Activated B cell treated with CpG ODN at 0.5 μM for 24 hours (primary cell): ENCODE data around the gene PI4KA. TPM values are rescaled to one million over a fixed set of nuclear protein-coding genes. Genes with fewer than 3 reads are reported as not detected.

Experiments
- ATAC-seq: fragments of 200-7000 bp; cut with Tn5 transposase; one replicate; pipeline ENCODE4 v1.10.0; 2021; ENCODE audit warnings: low read depth, mild to moderate bottlenecking, moderate library complexity
- CTCF ChIA-PET: fragments of 350-600 bp; sonication (Branson Sonifier 250); formaldehyde crosslinking; loops from one replicate; lab custom pipeline; 2021; ENCODE audit warnings: antibody characterized with exemption; lab: Charles Lee
- POLR2A ChIA-PET: fragments of 350-600 bp; sonication (Branson Sonifier 250); formaldehyde crosslinking; loops from one replicate; lab custom pipeline; 2021; ENCODE audit warnings: antibody characterized with exemption; lab: Charles Lee
- DNase-seq: peaks from one replicate; pipeline ENCODE4 v3.0.0; 2022
- H3K27ac Mint-ChIP-seq: one replicate; pipeline ENCODE4 v1.8.0; 2020; ENCODE audit warnings: mixed read lengths
- H3K27me3 Mint-ChIP-seq: one replicate; pipeline ENCODE4 v1.8.0; 2021; ENCODE audit warnings: mixed read lengths
- H3K36me3 Mint-ChIP-seq: one replicate; pipeline ENCODE4 v1.8.0; 2021; ENCODE audit warnings: low read depth, mixed read lengths
- H3K4me1 Mint-ChIP-seq: one replicate; pipeline ENCODE4 v1.8.0; 2021; ENCODE audit warnings: mixed read lengths
- H3K4me3 Mint-ChIP-seq: one replicate; pipeline ENCODE4 v1.8.0; 2020; ENCODE audit warnings: mild to moderate bottlenecking, mixed read lengths
- H3K9me3 Mint-ChIP-seq: one replicate; pipeline ENCODE4 v1.8.0; 2020; ENCODE audit warnings: mixed read lengths
- CTCF ChIP-seq: fragments of 200-600 bp; IDR thresholded peaks from one replicate; pipeline ENCODE4 v1.8.0; 2022; ENCODE audit warnings: antibody characterized with exemption, mild to moderate bottlenecking
- intact Hi-C: fragments of 100-400 bp; cut with micrococcal nuclease; formaldehyde crosslinking; loops from one replicate; pipeline ENCODE4 v1.15.1; 2024
- total RNA-seq: library from RNA; stranded (reverse); gene quantifications from 2 replicates; pipeline ENCODE4 v1.2.3, GENCODE V29; 2022

Gene PI4KA
- total RNA-seq, 1 donor from 2014 or later: 114 TPM

GRCh38 chr22:20783300-20783673 is 75.3 kb downstream of the PI4KA start:
- intact Hi-C loops: no loop called here
- CTCF ChIA-PET: interaction anchor here (1.4 to 3.1 kb wide), 3 partner anchors 11 to 41 kb away, joined by 4 to 11 read pairs (median 4); no protein-coding TSS in a partner anchor
- H3K4me1 Mint-ChIP-seq: peaks cover 16% of the 10 kb centered on the region
- H3K27me3 Mint-ChIP-seq: no peaks in the 10 kb centered on the region
- H3K36me3 Mint-ChIP-seq: peaks cover 57% of the 10 kb centered on the region
- DNase-seq (no peak), ATAC-seq (no peak)
- H3K9me3 Mint-ChIP-seq: no peaks in the 10 kb centered on the region
- TF ChIP-seq CTCF: no peak
- H3K4me3 Mint-ChIP-seq: no peak overlapping the region
- POLR2A ChIA-PET: no interaction called here
- no peak overlapping the region for H3K27ac Mint-ChIP-seq

- ChIA-PET CTCF (interaction anchor here (1.5 to 3.1 kb wide), 2 partner anchors 11 to 41 kb away, joined by 4 to 11 read pairs; no protein-coding TSS in a partner anchor), POLR2A (no interaction called here)
- H3K4me1 Mint-ChIP-seq: peaks cover 16% of the 10 kb centered on the region
- DNase-seq (no peak), ATAC-seq (no peak)
- H3K4me3 Mint-ChIP-seq: no peak overlapping the region
- H3K36me3 Mint-ChIP-seq: peaks cover 54% of the 10 kb centered on the region
- no peak overlapping the region for H3K27ac Mint-ChIP-seq
- TF ChIP-seq CTCF: no peak
- no peaks in the 10 kb centered on the region for H3K9me3 Mint-ChIP-seq
- no peaks in the 10 kb centered on the region for H3K27me3 Mint-ChIP-seq
- intact Hi-C loops: no loop called here
Measured at GRCh38 chr22:20782596-20783299, 75.9 kb downstream of the PI4KA start.

- Mint-ChIP-seq H3K36me3 (peaks cover 49% of the 10 kb centered on the region), H3K4me1 (peaks cover 16% of the 10 kb centered on the region), H3K27me3 (no peaks in the 10 kb centered on the region), H3K4me3 (no peak overlapping the region), H3K27ac (no peak overlapping the region), H3K9me3 (no peaks in the 10 kb centered on the region)
- no peak for DNase-seq
- intact Hi-C loops: no loop called here
- ChIA-PET CTCF (interaction anchor here (3.1 kb wide), 1 partner anchor 40 kb away, joined by 11 read pairs; no protein-coding TSS in a partner anchor), POLR2A (no interaction called here)
- no peak for TF ChIP-seq CTCF
- ATAC-seq: no peak
Measured at GRCh38 chr22:20782083-20782482, 76.5 kb downstream of the PI4KA start.

- DNase-seq: no peak
- Mint-ChIP-seq H3K4me3 (no peak overlapping the region), H3K27me3 (no peaks in the 10 kb centered on the region), H3K9me3 (no peaks in the 10 kb centered on the region), H3K4me1 (peaks cover 16% of the 10 kb centered on the region), H3K36me3 (peaks cover 43% of the 10 kb centered on the region), H3K27ac (no peak overlapping the region)
- no peak for TF ChIP-seq CTCF
- ChIA-PET CTCF (no interaction called here), POLR2A (no interaction called here)
- intact Hi-C loops: no loop called here
- no peak for ATAC-seq
Measured at GRCh38 chr22:20781272-20781990, 77.2 kb downstream of the PI4KA start.

- Mint-ChIP-seq H3K9me3 (no peaks in the 10 kb centered on the region), H3K27me3 (no peaks in the 10 kb centered on the region), H3K36me3 (peaks cover 42% of the 10 kb centered on the region), H3K4me3 (no peak overlapping the region), H3K27ac (no peak overlapping the region), H3K4me1 (peaks cover 16% of the 10 kb centered on the region)
- TF ChIP-seq CTCF: no peak
- ChIA-PET CTCF (no interaction called here), POLR2A (no interaction called here)
- intact Hi-C loops: no loop called here
- no peak for ATAC-seq
- DNase-seq: no peak
Measured at GRCh38 chr22:20779818-20780158, 78.8 kb downstream of the PI4KA start.
